PC-9 (cell line): ENCODE measurements around the gene LRRFIP1. TPM values are rescaled to one million over a fixed set of nuclear protein-coding genes. Genes with fewer than 3 reads are reported as not detected.

Experiments
- BruUV-seq: library from RNA; stranded (reverse); fragments of 400-500 nt; replicated peaks from 2 replicates; lab custom pipeline; 2021; lab: Mats Ljungman, UMichigan
- CTCF ChIA-PET: fragments of 300-600 bp; sonication (Branson Sonifier 250); formaldehyde crosslinking; loops from one replicate; lab custom pipeline; 2022; ENCODE audit warnings: antibody characterized with exemption; lab: Charles Lee
- POLR2A ChIA-PET: fragments of 300-600 bp; sonication (Branson Sonifier 250); formaldehyde crosslinking; loops from one replicate; lab custom pipeline; 2022; ENCODE audit warnings: antibody characterized with exemption; ENCODE audit not compliant: unreplicated experiment; lab: Charles Lee
- DNase-seq, 2 experiments: peaks; one replicate each; pipeline versions ENCODE4 v3.0.0 to v3.0.0-alpha.2; 2015 to 2022; ENCODE audit warnings: mixed read lengths in 1 of 2
- H2AFZ ChIP-seq: fragments of 200-600 bp; sonication (generic); 2 replicates; pipeline ENCODE4 v1.8.1; 2017; ENCODE audit warnings: antibody characterized with exemption
- H3F3A ChIP-seq: fragments of 200-600 bp; sonication (generic); 2 replicates; pipeline ENCODE4 v1.8.1; 2017; ENCODE audit warnings: antibody characterized with exemption, mild to moderate bottlenecking, low read depth; ENCODE audit not compliant: insufficient read depth
- H3K27ac ChIP-seq: fragments of 200-600 bp; sonication (generic); 2 replicates; pipeline ENCODE4 v1.6.1; 2016; ENCODE audit warnings: mixed run types
- H3K27me3 ChIP-seq: fragments of 200-600 bp; sonication (generic); 2 replicates; pipeline ENCODE4 v1.6.1; 2016; ENCODE audit warnings: low read depth, mixed run types; ENCODE audit not compliant: insufficient read depth
- H3K36me3 ChIP-seq: fragments of 200-600 bp; sonication (generic); 2 replicates; pipeline ENCODE4 v1.6.1; 2016; ENCODE audit warnings: low read depth, mixed run types
- H3K4me1 ChIP-seq: fragments of 200-600 bp; sonication (generic); replicated peaks from 2 replicates; pipeline ENCODE4 v1.6.1; 2016; ENCODE audit warnings: mixed run types; ENCODE audit not compliant: insufficient read depth
- H3K4me2 ChIP-seq: fragments of 200-600 bp; sonication (generic); 2 replicates; pipeline ENCODE4 v1.6.1; 2017; ENCODE audit warnings: mixed run types
- H3K4me3 ChIP-seq: fragments of 200-600 bp; sonication (generic); 2 replicates; pipeline ENCODE4 v1.6.1; 2016; ENCODE audit warnings: mixed run types
- H3K79me2 ChIP-seq: fragments of 200-600 bp; sonication (generic); 2 replicates; pipeline ENCODE4 v1.6.1; 2017; ENCODE audit warnings: low read depth, mixed run types
- H3K9me2 ChIP-seq: fragments of 200-600 bp; sonication (generic); 2 replicates; pipeline ENCODE4 v1.8.1; 2017; ENCODE audit warnings: mild to moderate bottlenecking; ENCODE audit not compliant: insufficient read depth
- H3K9me3 ChIP-seq: fragments of 200-600 bp; sonication (generic); 2 replicates; pipeline ENCODE4 v1.8.1; 2016; ENCODE audit warnings: low read depth; ENCODE audit not compliant: insufficient read depth
- H4K20me1 ChIP-seq: fragments of 200-600 bp; sonication (generic); 2 replicates; pipeline ENCODE4 v1.8.1; 2017; ENCODE audit not compliant: insufficient read depth
- CTCF ChIP-seq: fragments of 200-600 bp; sonication (generic); conservative IDR thresholded peaks from 2 replicates; pipeline ENCODE4 v1.6.1; 2017; ENCODE audit warnings: mixed run types, antibody characterized with exemption, mild to moderate bottlenecking, moderate library complexity
- EZH2 ChIP-seq: fragments of 200-600 bp; sonication (generic); IDR thresholded peaks from 2 replicates; pipeline ENCODE4 v1.8.0; 2017; ENCODE audit warnings: antibody characterized with exemption, low read depth
- intact Hi-C: fragments of 100-400 bp; cut with micrococcal nuclease; formaldehyde crosslinking; loops from one replicate; pipeline ENCODE4 v1.10.0; 2022; ENCODE audit not compliant: unreplicated experiment
- total RNA-seq: library from RNA; stranded (reverse); gene quantifications from 2 replicates; pipeline ENCODE4 v1.2.3, GENCODE V29; 2021

The LRRFIP1 gene
- total RNA-seq, 1 experiment from 2014 or later, result 238 TPM

DNA sequence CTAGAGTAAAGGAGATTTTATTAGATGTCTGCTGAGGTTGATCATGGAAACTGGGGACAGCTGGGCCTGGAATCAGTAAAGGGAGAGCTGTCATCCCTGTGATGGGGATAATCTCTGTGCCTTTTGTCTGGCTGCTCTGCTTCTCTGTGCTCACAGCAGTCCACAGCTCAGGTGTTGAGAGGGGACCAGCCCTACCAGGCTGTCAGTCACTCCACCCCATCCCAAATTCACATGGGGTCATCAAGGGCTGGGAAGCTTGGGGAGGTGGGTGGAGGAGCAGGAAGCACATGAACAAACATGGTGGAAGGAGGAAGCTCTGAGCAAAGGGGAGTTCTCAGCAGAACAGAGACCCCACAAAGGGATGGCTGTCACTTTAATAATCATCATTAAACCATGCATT lies 13.7 kb upstream of the LRRFIP1 start:
- H3K4me3 ChIP-seq, result no peak overlapping the region
- ChIA-PET POLR2A (interaction anchor here (0.6 kb wide), 1 partner anchor 49 kb away, joined by 6 read pairs; no protein-coding TSS in a partner anchor), CTCF (interaction anchor here (0.6 to 1.4 kb wide), 3 partner anchors 42 to 115 kb away, joined by 3 to 4 read pairs (median 3); no protein-coding TSS in a partner anchor)
- intact Hi-C loops, result loop anchor here (1.0 kb wide), 5 partner anchors 22 to 80 kb away; no protein-coding TSS in a partner anchor
- H3K9me3 ChIP-seq, result no peaks in the 10 kb centered on the region
- BruUV-seq, result no TSS peak
- H3K9me2 ChIP-seq, result no peaks in the 10 kb centered on the region
- no peaks in the 10 kb centered on the region for H3K36me3 ChIP-seq
- peaks cover 20% of the 10 kb centered on the region; the same call in 1 of the 2 replicates for H3F3A ChIP-seq
- no peak for TF ChIP-seq EZH2
- TF ChIP-seq CTCF, result no peak
- no peaks in the 10 kb centered on the region for H3K27me3 ChIP-seq
- peak overlapping the region; percentile 24 for H3K27ac ChIP-seq
- H3K4me1 ChIP-seq, result peaks cover 19% of the 10 kb centered on the region
- peak overlapping the region; percentile 47 for H3K4me2 ChIP-seq
- DNase-seq, result no peak
- H4K20me1 ChIP-seq, result no peaks in the 10 kb centered on the region
- H3K79me2 ChIP-seq, result no peaks in the 10 kb centered on the region
- no peak overlapping the region for H2AFZ ChIP-seq

GRCh38 chr2:237614151-237614720 lies 13.2 kb upstream of the LRRFIP1 start:
- Histone ChIP-seq H3K4me1 (peaks cover 19% of the 10 kb centered on the region), H4K20me1 (no peaks in the 10 kb centered on the region), H3K4me3 (no peak overlapping the region), H2AFZ (no peak overlapping the region), H3K27ac (peak overlapping the region; percentile 24), H3F3A (peaks cover 20% of the 10 kb centered on the region; the same call in 1 of the 2 replicates), H3K4me2 (peak overlapping the region; percentile 47), H3K9me3 (no peaks in the 10 kb centered on the region), H3K36me3 (no peaks in the 10 kb centered on the region), H3K79me2 (no peaks in the 10 kb centered on the region), H3K27me3 (no peaks in the 10 kb centered on the region), H3K9me2 (no peaks in the 10 kb centered on the region)
- CTCF ChIA-PET, result interaction anchor here (0.6 to 1.4 kb wide), 3 partner anchors 43 to 114 kb away, joined by 3 to 4 read pairs (median 3); no protein-coding TSS in a partner anchor
- POLR2A ChIA-PET, result interaction anchor here (0.6 kb wide), 1 partner anchor 48 kb away, joined by 6 read pairs; no protein-coding TSS in a partner anchor
- TF ChIP-seq EZH2 (no peak), CTCF (peak; percentile 76)
- intact Hi-C loops, result loop anchor here (1.0 kb wide), 5 partner anchors 23 to 79 kb away; no protein-coding TSS in a partner anchor
- peak; percentile 91 to 99 for DNase-seq
- BruUV-seq, result no TSS peak

DNA sequence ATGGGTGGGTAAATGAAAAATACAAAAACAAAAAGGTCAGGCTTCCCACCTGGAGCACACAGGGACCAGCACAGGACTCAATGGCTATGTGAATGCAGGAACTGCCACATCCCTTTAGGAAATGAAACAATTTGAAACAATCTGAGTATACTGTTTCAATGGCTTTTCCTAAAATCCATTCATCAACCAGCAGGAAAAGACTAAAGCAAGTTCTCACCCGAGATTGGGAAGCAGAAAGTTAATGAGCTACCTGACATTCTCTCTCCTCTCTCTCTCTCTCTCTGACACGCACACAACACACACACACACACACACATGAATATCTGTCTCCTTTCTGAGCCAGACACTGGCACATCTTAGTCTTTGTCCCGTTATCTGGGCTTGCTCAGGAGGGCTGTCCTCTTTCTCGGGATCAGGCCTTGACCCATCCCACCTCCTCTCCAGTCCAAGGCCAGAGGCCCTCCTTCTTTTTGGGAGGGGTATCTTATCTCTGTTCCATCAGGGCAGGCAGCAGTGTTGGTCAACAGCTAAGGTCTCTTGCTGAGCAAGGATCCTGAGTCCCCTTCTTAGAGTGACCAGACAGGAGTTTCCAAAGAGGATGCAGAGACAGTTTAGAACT lies 11.6 kb upstream of the LRRFIP1 start:
- H3K4me3 ChIP-seq, result no peak overlapping the region
- no peaks in the 10 kb centered on the region for H3K9me2 ChIP-seq
- H3K79me2 ChIP-seq, result no peaks in the 10 kb centered on the region
- intact Hi-C loops, result no loop called here
- no peak overlapping the region for H3K4me2 ChIP-seq
- BruUV-seq, result no TSS peak
- no peak for DNase-seq
- H3K36me3 ChIP-seq, result no peaks in the 10 kb centered on the region
- no peak overlapping the region for H3K27ac ChIP-seq
- no peaks in the 10 kb centered on the region for H3K9me3 ChIP-seq
- H3K4me1 ChIP-seq, result peaks cover 19% of the 10 kb centered on the region
- no peak for TF ChIP-seq CTCF
- no peak for TF ChIP-seq EZH2
- H4K20me1 ChIP-seq, result no peaks in the 10 kb centered on the region
- POLR2A ChIA-PET, result no interaction called here
- H2AFZ ChIP-seq, result no peak overlapping the region
- CTCF ChIA-PET, result interaction anchor here (0.6 to 0.7 kb wide), 2 partner anchors 11 to 457 kb away, joined by 3 read pairs; no protein-coding TSS in a partner anchor
- H3F3A ChIP-seq, result peaks cover 20% of the 10 kb centered on the region; the same call in 1 of the 2 replicates
- H3K27me3 ChIP-seq, result no peaks in the 10 kb centered on the region
